AG04449 (cell line): ENCODE data around the gene PPP1R17.

Experiments used
- CTCF ChIA-PET: fragments of 350-600 bp; formaldehyde crosslinking; extraction: SDS; loops from one replicate; lab custom pipeline; 2021; ENCODE audit warnings: antibody characterized with exemption; lab: Yijun Ruan, JAX
- POLR2A ChIA-PET: fragments of 400-600, 350-600 bp; formaldehyde crosslinking; extraction: SDS; loops from one replicate; lab custom pipeline; 2020; ENCODE audit warnings: antibody characterized with exemption, inconsistent platforms; lab: Yijun Ruan, JAX
- DNase-seq: peaks from one replicate; pipeline ENCODE4 v3.0.0-alpha.2; 2010; ENCODE audit warnings: low read depth, low spot score
- H3K4me3 ChIP-seq: 2 replicates; pipeline ENCODE4 v1.5.1; 2011; ENCODE audit warnings: low read depth, mild to moderate bottlenecking, control low read depth, low read length
- TF ChIP-seq, protein P1 (sequence below): IDR thresholded peaks from one replicate; pipeline ENCODE4 v1.5.1; 2011; ENCODE audit warnings: mild to moderate bottlenecking, moderate library complexity, low read length, control low read depth, inconsistent platforms; ENCODE audit not compliant: insufficient read depth; ENCODE audit errors: missing control alignments

Gene PPP1R17

DNA sequence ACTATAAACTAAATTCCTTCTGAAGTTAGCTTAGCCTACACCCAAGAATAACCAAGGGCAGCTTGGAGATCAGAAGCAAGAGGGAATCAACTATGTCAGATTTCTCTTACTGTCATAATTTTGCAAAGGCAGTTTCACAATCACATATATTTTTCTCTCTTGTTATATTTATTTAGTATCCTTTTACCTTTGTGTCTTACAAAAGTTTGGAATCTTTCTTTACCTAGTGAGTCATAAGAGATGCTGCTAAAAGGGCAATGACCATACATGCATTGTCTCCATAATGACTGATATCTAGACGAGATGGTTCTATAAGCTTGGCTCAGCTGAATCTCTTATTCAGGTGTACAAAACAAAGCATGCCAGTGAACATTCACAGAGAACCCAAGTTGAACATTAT lies 61.1 kb downstream of the PPP1R17 start:
- ChIA-PET POLR2A (interaction anchor here (0.6 to 0.7 kb wide), 2 partner anchors 302 to 485 kb away, joined by 3 read pairs; no protein-coding TSS in a partner anchor), CTCF (interaction anchor here (1.0 to 6.5 kb wide), 5 partner anchors 13 to 460 kb away, joined by 3 to 206 read pairs (median 4); no protein-coding TSS in a partner anchor)
- TF ChIP-seq, protein P1, sequence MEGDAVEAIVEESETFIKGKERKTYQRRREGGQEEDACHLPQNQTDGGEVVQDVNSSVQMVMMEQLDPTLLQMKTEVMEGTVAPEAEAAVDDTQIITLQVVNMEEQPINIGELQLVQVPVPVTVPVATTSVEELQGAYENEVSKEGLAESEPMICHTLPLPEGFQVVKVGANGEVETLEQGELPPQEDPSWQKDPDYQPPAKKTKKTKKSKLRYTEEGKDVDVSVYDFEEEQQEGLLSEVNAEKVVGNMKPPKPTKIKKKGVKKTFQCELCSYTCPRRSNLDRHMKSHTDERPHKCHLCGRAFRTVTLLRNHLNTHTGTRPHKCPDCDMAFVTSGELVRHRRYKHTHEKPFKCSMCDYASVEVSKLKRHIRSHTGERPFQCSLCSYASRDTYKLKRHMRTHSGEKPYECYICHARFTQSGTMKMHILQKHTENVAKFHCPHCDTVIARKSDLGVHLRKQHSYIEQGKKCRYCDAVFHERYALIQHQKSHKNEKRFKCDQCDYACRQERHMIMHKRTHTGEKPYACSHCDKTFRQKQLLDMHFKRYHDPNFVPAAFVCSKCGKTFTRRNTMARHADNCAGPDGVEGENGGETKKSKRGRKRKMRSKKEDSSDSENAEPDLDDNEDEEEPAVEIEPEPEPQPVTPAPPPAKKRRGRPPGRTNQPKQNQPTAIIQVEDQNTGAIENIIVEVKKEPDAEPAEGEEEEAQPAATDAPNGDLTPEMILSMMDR, result no peak
- DNase-seq, result no peak
- no peak overlapping the region for H3K4me3 ChIP-seq

DNA sequence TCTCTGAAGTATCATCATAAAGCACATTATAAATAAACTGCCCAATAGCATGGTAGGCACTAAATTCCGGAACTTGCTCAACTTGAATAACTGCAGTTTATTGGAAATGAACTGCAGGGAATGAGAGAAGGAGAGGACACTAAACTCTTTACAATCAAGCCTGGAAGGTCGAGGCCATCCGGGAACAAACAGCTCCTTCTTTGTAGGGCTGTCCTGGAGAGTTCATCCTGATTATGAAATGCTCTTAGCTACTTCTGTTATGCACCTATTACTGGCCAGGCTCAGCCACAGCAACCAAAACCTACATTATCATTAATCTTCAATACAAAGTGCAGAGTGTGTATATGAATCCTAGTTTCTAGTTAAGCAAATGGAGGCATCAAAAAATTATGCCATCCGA lies 64.7 kb downstream of the PPP1R17 start:
- ChIA-PET CTCF (interaction anchor here (1.3 kb wide), 1 partner anchor 17 kb away, joined by 3 read pairs; no protein-coding TSS in a partner anchor), POLR2A (no interaction called here)
- no peak overlapping the region for H3K4me3 ChIP-seq
- TF ChIP-seq, protein P1, result no peak
- no peak for DNase-seq
